ENCODE results near the gene ARX.

The ARX gene

GRCh38 chrX:25016938-25017598, 1.3 kb upstream of the ARX start:
- no peak overlapping the region for H3K4me3 ChIP-seq (ENCODE audit: insufficient read depth, low read depth, low read length)
- no peaks in the 10 kb centered on the region for H3K4me1 ChIP-seq (ENCODE audit: control insufficient read depth, insufficient read depth, low read length)
- H3K27ac ChIP-seq (ENCODE audit: insufficient read depth, low read depth, low read length, poor library complexity, severe bottlenecking): no peak overlapping the region
- H3K36me3 ChIP-seq (ENCODE audit: control insufficient read depth, insufficient read depth, low read length): no peaks in the 10 kb centered on the region
- WGBS, 2 experiments: 2 to 3% methylated on average over 12 of the region's 17 CpGs
- H3K27me3 ChIP-seq (ENCODE audit: control insufficient read depth, insufficient read depth, low read length, poor library complexity, severe bottlenecking): peaks cover 99% of the 10 kb centered on the region
- H3K9me3 ChIP-seq (ENCODE audit: control insufficient read depth, low read length): no peaks in the 10 kb centered on the region

GRCh38 chrX:25016361-25016671, 551 bp upstream of the ARX start:
- Histone ChIP-seq H3K27me3 (ENCODE audit: control insufficient read depth, insufficient read depth, low read length, poor library complexity, severe bottlenecking) (peaks cover 99% of the 10 kb centered on the region), H3K27ac (ENCODE audit: insufficient read depth, low read depth, low read length, poor library complexity, severe bottlenecking) (no peak overlapping the region), H3K4me3 (ENCODE audit: insufficient read depth, low read depth, low read length) (no peak overlapping the region), H3K36me3 (ENCODE audit: control insufficient read depth, insufficient read depth, low read length) (no peaks in the 10 kb centered on the region), H3K9me3 (ENCODE audit: control insufficient read depth, low read length) (no peaks in the 10 kb centered on the region), H3K4me1 (ENCODE audit: control insufficient read depth, insufficient read depth, low read length) (no peaks in the 10 kb centered on the region)
- 1 to 3% methylated on average over 20 of the region's 20 CpGs for WGBS, 2 experiments

- H3K4me1 ChIP-seq (ENCODE audit: control insufficient read depth, insufficient read depth, low read length): no peaks in the 10 kb centered on the region
- H3K27ac ChIP-seq (ENCODE audit: insufficient read depth, low read depth, low read length, poor library complexity, severe bottlenecking): no peak overlapping the region
- no peak overlapping the region for H3K4me3 ChIP-seq (ENCODE audit: insufficient read depth, low read depth, low read length)
- 5 to 6% methylated on average over 15 to 17 of the region's 19 CpGs for WGBS, 2 experiments
- no peaks in the 10 kb centered on the region for H3K9me3 ChIP-seq (ENCODE audit: control insufficient read depth, low read length)
- peaks cover 99% of the 10 kb centered on the region for H3K27me3 ChIP-seq (ENCODE audit: control insufficient read depth, insufficient read depth, low read length, poor library complexity, severe bottlenecking)
- no peaks in the 10 kb centered on the region for H3K36me3 ChIP-seq (ENCODE audit: control insufficient read depth, insufficient read depth, low read length)
Observed at GRCh38 chrX:25014366-25014838, 1.4 kb downstream of the ARX start.

DNA sequence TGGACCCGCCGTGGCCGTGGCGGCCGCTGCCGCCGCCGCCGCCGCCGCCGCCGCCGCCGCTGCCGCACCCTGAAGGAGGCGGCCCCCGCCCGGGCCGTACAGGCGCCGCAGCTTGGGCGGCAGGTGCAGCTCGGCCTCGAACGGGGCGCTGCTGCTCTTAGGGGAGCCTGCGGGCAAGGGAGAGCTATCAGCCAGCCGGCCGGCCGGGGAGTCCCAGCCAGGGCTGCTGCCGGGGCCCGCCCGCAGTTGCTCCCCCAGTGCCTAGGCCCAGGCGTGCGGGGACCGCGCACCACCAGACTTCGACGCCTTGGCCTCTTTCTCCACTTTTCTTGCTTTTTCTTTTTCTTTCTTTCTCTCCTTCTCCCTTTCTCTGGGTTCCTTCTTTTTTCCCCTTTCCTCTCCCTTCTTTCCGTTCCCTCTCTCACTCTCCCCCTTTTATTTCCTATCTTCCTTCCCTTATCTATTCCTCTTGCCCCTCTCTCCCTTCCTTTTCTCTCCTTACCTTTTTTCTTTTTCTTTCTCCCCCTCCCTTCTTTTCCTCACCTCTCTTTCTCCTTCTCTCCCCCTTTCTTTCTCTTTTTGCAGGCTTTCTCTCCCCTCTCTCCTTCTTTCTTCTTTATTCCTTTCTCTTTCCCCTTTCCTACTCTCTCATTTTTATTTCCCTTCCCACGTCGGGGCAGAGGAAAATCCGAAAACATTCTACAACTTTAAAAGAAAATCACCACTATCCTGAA, 2.0 kb downstream of the ARX start:
- H3K4me1 ChIP-seq (ENCODE audit: control insufficient read depth, insufficient read depth, low read length): no peaks in the 10 kb centered on the region
- peaks cover 99% of the 10 kb centered on the region for H3K27me3 ChIP-seq (ENCODE audit: control insufficient read depth, insufficient read depth, low read length, poor library complexity, severe bottlenecking)
- H3K4me3 ChIP-seq (ENCODE audit: insufficient read depth, low read depth, low read length): no peak overlapping the region
- H3K9me3 ChIP-seq (ENCODE audit: control insufficient read depth, low read length): no peaks in the 10 kb centered on the region
- no peak overlapping the region for H3K27ac ChIP-seq (ENCODE audit: insufficient read depth, low read depth, low read length, poor library complexity, severe bottlenecking)
- no peaks in the 10 kb centered on the region for H3K36me3 ChIP-seq (ENCODE audit: control insufficient read depth, insufficient read depth, low read length)
- WGBS, 2 experiments: 1% methylated on average over 44 of the region's 44 CpGs

- H3K4me1 ChIP-seq (ENCODE audit: control insufficient read depth, insufficient read depth, low read length): no peaks in the 10 kb centered on the region
- H3K4me3 ChIP-seq (ENCODE audit: insufficient read depth, low read depth, low read length): no peak overlapping the region
- H3K36me3 ChIP-seq (ENCODE audit: control insufficient read depth, insufficient read depth, low read length): no peaks in the 10 kb centered on the region
- H3K27ac ChIP-seq (ENCODE audit: insufficient read depth, low read depth, low read length, poor library complexity, severe bottlenecking): no peak overlapping the region
- 0 to 1% methylated on average over 102 to 105 of the region's 105 CpGs for WGBS, 2 experiments
- peaks cover 99% of the 10 kb centered on the region for H3K27me3 ChIP-seq (ENCODE audit: control insufficient read depth, insufficient read depth, low read length, poor library complexity, severe bottlenecking)
- H3K9me3 ChIP-seq (ENCODE audit: control insufficient read depth, low read length): no peaks in the 10 kb centered on the region
Observed at GRCh38 chrX:25012793-25013631, 2.8 kb downstream of the ARX start.

- 1% methylated on average over 17 to 19 of the region's 19 CpGs for WGBS, 2 experiments
- Histone ChIP-seq H3K4me3 (ENCODE audit: insufficient read depth, low read depth, low read length) (no peak overlapping the region), H3K36me3 (ENCODE audit: control insufficient read depth, insufficient read depth, low read length) (no peaks in the 10 kb centered on the region), H3K27ac (ENCODE audit: insufficient read depth, low read depth, low read length, poor library complexity, severe bottlenecking) (no peak overlapping the region), H3K4me1 (ENCODE audit: control insufficient read depth, insufficient read depth, low read length) (no peaks in the 10 kb centered on the region), H3K27me3 (ENCODE audit: control insufficient read depth, insufficient read depth, low read length, poor library complexity, severe bottlenecking) (peaks cover 99% of the 10 kb centered on the region), H3K9me3 (ENCODE audit: control insufficient read depth, low read length) (no peaks in the 10 kb centered on the region)
Observed at GRCh38 chrX:25012433-25012735, 3.4 kb downstream of the ARX start.

DNA sequence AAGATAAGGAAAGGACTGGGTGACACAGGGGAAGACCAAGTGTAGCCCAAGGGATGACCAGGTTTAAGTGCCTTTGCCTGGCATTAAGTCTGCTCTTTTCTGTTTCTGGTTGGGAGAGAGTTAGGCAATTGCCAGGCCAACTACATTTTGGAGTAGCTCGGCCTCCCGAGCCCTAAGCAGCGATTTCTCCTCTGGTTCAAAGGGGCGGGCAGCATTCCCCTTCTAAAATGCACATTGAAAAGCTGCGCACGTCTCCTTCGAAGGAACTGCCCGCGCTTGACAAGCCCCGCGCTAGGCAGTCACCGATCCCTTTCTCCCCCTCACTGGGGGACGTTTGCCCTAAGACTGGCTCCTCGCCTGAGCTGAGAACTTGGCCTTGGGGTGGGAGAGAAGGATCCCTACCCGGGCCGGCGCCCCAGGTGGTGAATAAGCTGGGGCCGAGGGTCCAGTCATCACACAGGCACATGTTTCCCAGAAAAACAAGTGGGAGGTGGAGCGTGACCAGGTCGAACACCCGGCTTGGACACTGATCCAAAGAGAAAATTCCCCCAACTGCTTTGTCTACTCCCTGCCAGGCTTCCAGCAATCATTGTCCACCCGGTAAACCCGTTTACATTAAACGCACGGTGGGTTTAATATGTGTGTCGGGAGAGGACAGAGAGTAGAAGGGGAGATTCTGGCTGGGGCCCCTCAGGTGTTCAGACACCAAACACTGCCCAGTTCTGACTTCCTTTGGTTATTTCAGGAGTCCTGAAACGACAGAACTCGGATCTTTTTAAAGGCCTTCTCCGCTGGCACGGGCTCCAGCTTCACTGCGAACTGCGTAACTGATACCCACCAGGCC, 4.0 kb downstream of the ARX start:
- H3K4me3 ChIP-seq (ENCODE audit: insufficient read depth, low read depth, low read length): no peak overlapping the region
- no peaks in the 10 kb centered on the region for H3K36me3 ChIP-seq (ENCODE audit: control insufficient read depth, insufficient read depth, low read length)
- H3K4me1 ChIP-seq (ENCODE audit: control insufficient read depth, insufficient read depth, low read length): no peaks in the 10 kb centered on the region
- 0 to 2% methylated on average over 32 of the region's 32 CpGs for WGBS, 2 experiments
- no peak overlapping the region for H3K27ac ChIP-seq (ENCODE audit: insufficient read depth, low read depth, low read length, poor library complexity, severe bottlenecking)
- H3K27me3 ChIP-seq (ENCODE audit: control insufficient read depth, insufficient read depth, low read length, poor library complexity, severe bottlenecking): peaks cover 99% of the 10 kb centered on the region
- H3K9me3 ChIP-seq (ENCODE audit: control insufficient read depth, low read length): no peaks in the 10 kb centered on the region

DNA sequence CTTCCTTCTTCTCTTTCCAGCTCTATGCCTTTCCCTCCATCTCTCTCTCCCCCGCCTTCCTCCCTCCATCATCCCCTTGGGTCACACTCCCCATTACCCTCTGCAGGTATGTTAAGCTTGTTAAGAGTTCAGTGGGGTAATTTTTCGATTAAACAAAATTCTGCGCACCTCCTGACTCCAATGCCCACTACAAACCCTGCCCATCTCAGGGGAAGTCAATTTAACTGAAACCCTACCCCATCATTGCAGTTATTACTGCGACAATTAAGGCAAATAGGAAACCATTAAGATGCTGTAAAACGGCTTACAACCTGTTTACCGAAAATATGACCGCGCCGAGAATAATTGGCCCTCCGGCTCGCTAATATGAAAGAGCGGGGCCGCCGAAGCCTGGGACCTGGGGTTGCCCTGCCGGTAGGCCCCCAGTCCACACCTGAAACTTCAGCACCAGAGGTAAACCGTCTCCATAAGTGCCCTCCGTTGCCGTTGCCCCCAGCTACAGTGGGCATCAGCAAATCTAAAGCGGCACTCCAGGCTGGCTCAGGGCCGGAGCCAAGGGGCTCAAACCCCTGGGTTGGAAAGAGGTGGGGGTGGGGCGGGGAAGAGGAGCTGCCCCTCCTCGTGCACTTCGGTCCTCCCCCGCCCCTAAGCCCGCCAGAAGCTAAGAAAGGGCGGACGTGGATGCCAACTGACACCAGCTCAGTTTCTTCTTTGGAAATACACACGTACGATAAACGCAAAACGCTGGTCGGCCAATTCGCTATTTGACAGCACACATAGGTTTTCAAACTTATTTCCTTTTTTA, 4.8 kb downstream of the ARX start:
- H3K27ac ChIP-seq (ENCODE audit: insufficient read depth, low read depth, low read length, poor library complexity, severe bottlenecking): no peak overlapping the region
- H3K27me3 ChIP-seq (ENCODE audit: control insufficient read depth, insufficient read depth, low read length, poor library complexity, severe bottlenecking): peaks cover 99% of the 10 kb centered on the region
- H3K9me3 ChIP-seq (ENCODE audit: control insufficient read depth, low read length): no peaks in the 10 kb centered on the region
- no peaks in the 10 kb centered on the region for H3K36me3 ChIP-seq (ENCODE audit: control insufficient read depth, insufficient read depth, low read length)
- H3K4me3 ChIP-seq (ENCODE audit: insufficient read depth, low read depth, low read length): no peak overlapping the region
- 4 to 5% methylated on average over 31 to 33 of the region's 33 CpGs for WGBS, 2 experiments
- H3K4me1 ChIP-seq (ENCODE audit: control insufficient read depth, insufficient read depth, low read length): no peaks in the 10 kb centered on the region

GRCh38 chrX:25009407-25009806, 6.4 kb downstream of the ARX start:
- no peak overlapping the region for H3K4me3 ChIP-seq (ENCODE audit: insufficient read depth, low read depth, low read length)

More at GRCh38 chrX:25009407-25009806, 6.4 kb downstream of the ARX start:
- 9 to 24% methylated on average over 5 to 7 of the region's 7 CpGs for WGBS, 2 experiments
- H3K27me3 ChIP-seq (ENCODE audit: control insufficient read depth, insufficient read depth, low read length, poor library complexity, severe bottlenecking): peaks cover 99% of the 10 kb centered on the region
- no peaks in the 10 kb centered on the region for H3K9me3 ChIP-seq (ENCODE audit: control insufficient read depth, low read length)
- H3K4me1 ChIP-seq (ENCODE audit: control insufficient read depth, insufficient read depth, low read length): no peaks in the 10 kb centered on the region
- H3K27ac ChIP-seq (ENCODE audit: insufficient read depth, low read depth, low read length, poor library complexity, severe bottlenecking): no peak overlapping the region
- H3K36me3 ChIP-seq (ENCODE audit: control insufficient read depth, insufficient read depth, low read length): no peaks in the 10 kb centered on the region

Data from ectodermal cell (in vitro differentiated cells).